A673 (cell line): ENCODE measurements around the gene ICOS. TPM values are rescaled to one million over a fixed set of nuclear protein-coding genes. Genes with fewer than 3 reads are reported as not detected.

Source experiments
- BruUV-seq: library from RNA; stranded (reverse); fragments of 400-500 nt; replicated peaks from 2 replicates; lab custom pipeline; 2021; lab: Mats Ljungman, UMichigan
- CTCF ChIA-PET: fragments of 300-600 bp; sonication (Branson Sonifier 250); formaldehyde crosslinking; loops from one replicate; lab custom pipeline; 2022; ENCODE audit warnings: antibody characterized with exemption; lab: Charles Lee
- POLR2A ChIA-PET: fragments of 300-600 bp; sonication (Branson Sonifier 250); formaldehyde crosslinking; loops from one replicate; lab custom pipeline; 2022; ENCODE audit warnings: antibody characterized with exemption; ENCODE audit not compliant: low non-redundant PET; lab: Charles Lee
- DNase-seq: peaks from one replicate; pipeline ENCODE4 v3.0.0-alpha.2; 2015; ENCODE audit warnings: low spot score
- H3K27ac ChIP-seq: fragments of 200-600 bp; sonication (generic); 2 replicates; pipeline ENCODE4 v1.5.1; 2016; ENCODE audit warnings: mixed run types, low read depth, mild to moderate bottlenecking, mixed read lengths, antibody characterized with exemption, low read length; ENCODE audit not compliant: poor library complexity, severe bottlenecking
- H3K27me3 ChIP-seq: fragments of 200-600 bp; sonication (generic); replicated peaks from 2 replicates; pipeline ENCODE4 v1.6.1; 2017; ENCODE audit warnings: mixed run types, low read depth, mild to moderate bottlenecking, mixed read lengths, antibody characterized with exemption, low read length; ENCODE audit not compliant: insufficient read depth, poor library complexity
- H3K36me3 ChIP-seq: fragments of 200-600 bp; sonication (generic); 2 replicates; pipeline ENCODE4 v1.6.1; 2016; ENCODE audit warnings: mixed run types, mild to moderate bottlenecking, mixed read lengths, antibody characterized with exemption, low read length; ENCODE audit not compliant: insufficient read depth, poor library complexity, severe bottlenecking
- H3K4me1 ChIP-seq: fragments of 200-600 bp; sonication (generic); 2 replicates; pipeline ENCODE4 v1.6.1; 2017; ENCODE audit warnings: mixed run types, mild to moderate bottlenecking, mixed read lengths, antibody characterized with exemption, low read length; ENCODE audit not compliant: insufficient read depth, poor library complexity, severe bottlenecking
- H3K4me3 ChIP-seq: fragments of 200-600 bp; sonication (generic); 2 replicates; pipeline ENCODE4 v1.5.1; 2016; ENCODE audit warnings: low read depth, mixed run types, mild to moderate bottlenecking, mixed read lengths, low read length; ENCODE audit not compliant: poor library complexity, severe bottlenecking
- H3K9me3 ChIP-seq: fragments of 200-600 bp; sonication (generic); 2 replicates; pipeline ENCODE4 v1.6.1; 2016; ENCODE audit warnings: mixed run types, low read depth, mild to moderate bottlenecking, mixed read lengths, antibody characterized with exemption, low read length; ENCODE audit not compliant: poor library complexity, severe bottlenecking
- CTCF ChIP-seq: fragments of 300-800, 200-600 bp; sonication (generic); conservative IDR thresholded peaks from 2 replicates; pipeline ENCODE4 v1.5.1; 2017; ENCODE audit warnings: low read depth, mild to moderate bottlenecking, antibody characterized with exemption, low read length, moderate library complexity, mixed read lengths
- EZH2 ChIP-seq: fragments of 200-600 bp; sonication (generic); IDR thresholded peaks from 2 replicates; pipeline ENCODE4 v1.6.1; 2017; ENCODE audit warnings: borderline replicate concordance, low read depth, mild to moderate bottlenecking, mixed read lengths, antibody characterized with exemption, low read length; ENCODE audit not compliant: poor library complexity, severe bottlenecking
- intact Hi-C: fragments of 100-400 bp; cut with micrococcal nuclease; formaldehyde crosslinking; loops from one replicate; pipeline ENCODE4 v1.10.0; 2022; ENCODE audit not compliant: unreplicated experiment
- total RNA-seq: library from RNA; stranded (reverse); gene quantifications from 2 replicates; pipeline ENCODE4 v1.2.3, GENCODE V29; 2021

Gene ICOS
- total RNA-seq, 1 experiment from 2014 or later, result not detected

- DNase-seq, result no peak
- CTCF ChIA-PET, result no interaction called here
- Histone ChIP-seq H3K36me3 (no peaks in the 10 kb centered on the region), H3K4me3 (no peak overlapping the region), H3K27me3 (no peaks in the 10 kb centered on the region), H3K9me3 (no peaks in the 10 kb centered on the region), H3K27ac (no peak overlapping the region), H3K4me1 (no peaks in the 10 kb centered on the region)
- TF ChIP-seq EZH2 (no peak), CTCF (no peak)
- BruUV-seq, result no TSS peak
- POLR2A ChIA-PET, result no interaction called here
- intact Hi-C loops, result no loop called here
Observed at GRCh38 chr2:204010628-204011560, 74.3 kb downstream of the ICOS start.

Other genes with a start within 250 kb of the ICOS start
- not detected in 2 replicates for gene CD28, start 230.1 kb upstream of the ICOS start, total RNA-seq
- not detected in 2 replicates for gene CTLA4, start 69.0 kb upstream of the ICOS start, total RNA-seq